COLO668 (cell line): ENCODE measurements around the gene PDXP.
"Not testable (repeated sequence)": the region's sequence is repeated elsewhere in the genome, so short reads cannot be mapped to it uniquely, and the experiment has no call there.

Experiments
- DNase-seq: peaks from one replicate; lab custom pipeline; 2025; ENCODE audit not compliant: unreplicated experiment; lab: John Stamatoyannopoulos, UW

The PDXP gene

GRCh38 chr22:37658133-37659065 lies at the start of gene PDXP:
TSS of gene PDXP (plus strand) at chr22:37658723. CDS start at chr22:37658783, 60 bp downstream.
- peak; percentile 98 for DNase-seq

- DNase-seq, result no peak
These were observed 49.0 kb upstream of the PDXP start for GRCh38 chr22:37609240-37610152.

- not testable (repeated sequence) for DNase-seq
These were observed 48.4 kb upstream of the PDXP start for GRCh38 chr22:37610153-37610475.

GRCh38 chr22:37610480-37611129 lies 47.9 kb upstream of the PDXP start:
- DNase-seq, result no peak

GRCh38 chr22:37611207-37611606 lies 47.3 kb upstream of the PDXP start:
- no peak for DNase-seq

GRCh38 chr22:37616201-37617083 lies 42.1 kb upstream of the PDXP start:
- DNase-seq, result no peak

- no peak for DNase-seq
These were observed 41.1 kb upstream of the PDXP start for GRCh38 chr22:37617431-37617830.

GRCh38 chr22:37618072-37618656 lies 40.4 kb upstream of the PDXP start:
- no peak for DNase-seq

GRCh38 chr22:37618674-37619073 lies 39.8 kb upstream of the PDXP start:
- no peak for DNase-seq

- DNase-seq, result no peak
These were observed 38.5 kb upstream of the PDXP start for GRCh38 chr22:37619991-37620390.

- no peak for DNase-seq
These were observed 37.1 kb upstream of the PDXP start for GRCh38 chr22:37621352-37621860.

- peak; percentile 60 for DNase-seq
These were observed 35.2 kb upstream of the PDXP start for GRCh38 chr22:37623075-37624016.

GRCh38 chr22:37624017-37624365 lies 34.5 kb upstream of the PDXP start:
- no peak for DNase-seq

GRCh38 chr22:37624876-37625275 lies 33.6 kb upstream of the PDXP start:
- no peak for DNase-seq

- DNase-seq, result no peak
These were observed 32.8 kb upstream of the PDXP start for GRCh38 chr22:37625737-37626136.

- DNase-seq, result no peak
These were observed 32.4 kb upstream of the PDXP start for GRCh38 chr22:37626144-37626543.

GRCh38 chr22:37626556-37627075 lies 31.9 kb upstream of the PDXP start:
- DNase-seq, result no peak

- DNase-seq, result no peak
These were observed 31.4 kb upstream of the PDXP start for GRCh38 chr22:37627121-37627520.

- DNase-seq, result no peak
These were observed 31.0 kb upstream of the PDXP start for GRCh38 chr22:37627545-37627944.
